Suppressor macrophage treated with lipopolysaccharide for 1 hour (primary cell): Measurements from ENCODE around the gene NTRK2.

ENCODE experiments used
- DNase-seq, 3 donors: peaks; one replicate each; pipeline ENCODE4 v3.0.0-alpha.2; 2020 to 2022

Gene NTRK2

DNA sequence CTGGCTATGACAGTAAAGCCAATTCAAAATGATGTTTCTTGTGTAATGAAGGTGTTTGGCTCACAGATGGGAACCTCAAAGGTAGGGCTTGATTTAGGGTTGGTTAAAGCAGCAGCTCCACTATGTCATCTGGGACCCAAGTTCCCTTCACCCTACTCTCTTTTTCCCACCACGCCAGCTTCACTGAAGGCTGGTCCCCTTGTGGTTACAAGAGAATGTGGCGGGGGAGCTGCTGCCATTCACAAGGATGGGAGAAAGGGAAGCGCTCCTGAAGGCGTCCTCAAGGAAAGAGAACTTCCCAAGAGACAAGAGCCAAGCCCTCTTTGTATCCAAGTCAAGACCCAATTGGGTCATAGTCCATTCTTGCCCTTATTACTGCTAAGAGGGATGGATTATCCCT lies 72.7 kb downstream of the NTRK2 start:
- no peak for DNase-seq

GRCh38 chr9:84744195-84744594 lies 74.7 kb downstream of the NTRK2 start:
- no peak for DNase-seq

- no peak for DNase-seq
These were observed 75.2 kb downstream of the NTRK2 start for GRCh38 chr9:84744726-84745125.

DNA sequence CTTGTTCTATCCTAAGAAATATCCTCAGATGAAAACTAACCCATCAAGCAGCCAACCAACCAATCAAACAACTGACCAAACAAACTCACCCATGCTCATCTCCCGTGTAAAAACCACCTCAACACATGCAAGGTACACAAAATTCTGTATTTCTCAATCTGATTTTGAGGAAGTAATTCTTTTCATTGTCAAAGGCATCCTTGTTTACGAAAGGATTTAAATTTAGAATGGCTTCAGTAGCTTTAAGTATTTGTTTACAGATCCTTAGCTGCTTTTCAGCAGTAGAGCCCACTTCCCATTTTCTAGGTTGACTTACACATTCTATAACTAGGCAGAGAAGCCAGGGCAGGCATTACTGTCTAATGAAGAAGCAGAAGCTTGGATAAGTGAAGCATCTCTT lies 78.6 kb downstream of the NTRK2 start:
- no peak for DNase-seq

DNA sequence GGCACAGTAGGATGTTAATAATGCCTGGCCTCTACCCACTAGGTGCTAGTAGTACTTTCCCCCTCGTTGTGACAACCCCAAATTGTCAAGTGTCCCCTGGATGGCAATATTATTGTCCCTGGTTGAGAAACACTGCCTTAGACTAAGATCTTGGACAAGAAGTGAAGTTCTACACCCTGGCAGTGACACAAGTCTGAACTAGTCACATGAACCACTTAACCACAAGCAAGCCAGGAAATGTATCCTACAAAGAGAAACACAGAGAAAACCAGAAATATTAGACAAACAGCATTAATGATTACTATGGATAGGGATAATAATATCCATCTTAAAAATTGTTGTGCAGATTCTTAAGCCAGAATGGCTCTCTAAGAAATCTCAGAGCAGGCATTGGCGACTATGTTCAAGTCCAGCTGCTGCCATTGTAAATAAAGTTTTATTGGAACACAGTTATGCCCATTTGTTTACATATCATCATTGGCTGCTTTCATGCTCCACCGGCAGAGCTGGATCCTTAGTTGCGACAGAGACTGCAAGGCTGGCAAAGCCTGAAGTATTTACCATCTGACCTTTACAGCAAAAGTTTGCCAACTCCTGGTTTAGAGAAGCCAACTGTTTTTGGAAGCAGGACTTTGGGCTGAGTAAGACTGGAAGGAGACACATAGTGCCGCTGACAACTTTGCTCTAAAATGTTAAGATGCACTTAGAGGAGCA lies 80.8 kb downstream of the NTRK2 start:
- DNase-seq, result no peak

GRCh38 chr9:84751921-84752320 lies 82.4 kb downstream of the NTRK2 start:
- no peak for DNase-seq

DNA sequence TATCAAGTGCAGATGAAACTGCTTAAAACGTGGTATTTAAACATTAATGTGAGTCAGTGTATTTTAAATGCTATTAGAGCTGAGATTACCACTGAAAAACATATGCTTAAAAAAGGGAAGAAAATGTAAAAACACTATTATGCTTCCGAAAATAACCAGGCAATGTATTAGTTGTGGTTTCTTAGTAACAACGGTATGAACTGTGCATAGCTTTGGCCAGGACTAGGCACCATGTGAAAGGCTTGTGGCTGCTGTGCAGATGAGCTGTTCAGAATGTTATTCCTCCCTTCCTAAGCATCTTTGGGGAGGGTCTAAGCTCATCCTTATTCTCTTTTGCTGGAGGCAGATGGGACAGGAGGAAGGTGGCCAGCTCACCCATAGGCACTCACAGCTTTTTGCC lies 84.9 kb downstream of the NTRK2 start:
- DNase-seq, result no peak

- no peak for DNase-seq
These were observed 85.4 kb downstream of the NTRK2 start for GRCh38 chr9:84754881-84755280.

- DNase-seq, result no peak
These were observed 85.9 kb downstream of the NTRK2 start for GRCh38 chr9:84755380-84755779.

GRCh38 chr9:84756171-84756570 lies 86.6 kb downstream of the NTRK2 start:
- no peak for DNase-seq

DNA sequence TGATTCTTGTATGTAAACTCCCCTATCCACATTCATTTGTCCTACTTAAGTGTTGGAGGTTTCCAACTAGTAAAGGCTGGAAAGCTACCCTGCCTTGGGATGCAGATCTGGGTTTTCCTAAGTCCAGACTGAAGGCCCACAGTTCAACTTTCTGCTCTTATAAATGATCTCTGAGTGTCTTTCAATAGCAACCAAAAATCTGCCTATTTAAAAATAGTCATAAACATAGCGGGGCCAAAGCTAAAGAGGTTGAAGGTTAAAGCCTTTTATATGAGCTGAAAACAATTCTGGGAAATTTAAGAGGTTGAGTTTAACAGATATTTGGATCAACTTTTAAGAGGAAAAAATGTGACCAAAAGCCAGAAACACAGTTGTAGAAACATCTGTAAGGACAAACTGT lies 87.2 kb downstream of the NTRK2 start:
- no peak for DNase-seq

GRCh38 chr9:84758817-84759216 lies 89.3 kb downstream of the NTRK2 start:
- no peak for DNase-seq

GRCh38 chr9:84759300-84759750 lies 89.8 kb downstream of the NTRK2 start:
- DNase-seq, result no peak

- DNase-seq, result no peak
These were observed 90.3 kb downstream of the NTRK2 start for GRCh38 chr9:84759804-84760203.

- no peak for DNase-seq
These were observed 91.7 kb downstream of the NTRK2 start for GRCh38 chr9:84761137-84761808.

GRCh38 chr9:84772511-84772910 lies 103.0 kb downstream of the NTRK2 start:
- DNase-seq, result no peak

- no peak for DNase-seq
These were observed 103.5 kb downstream of the NTRK2 start for GRCh38 chr9:84773022-84773421.

DNA sequence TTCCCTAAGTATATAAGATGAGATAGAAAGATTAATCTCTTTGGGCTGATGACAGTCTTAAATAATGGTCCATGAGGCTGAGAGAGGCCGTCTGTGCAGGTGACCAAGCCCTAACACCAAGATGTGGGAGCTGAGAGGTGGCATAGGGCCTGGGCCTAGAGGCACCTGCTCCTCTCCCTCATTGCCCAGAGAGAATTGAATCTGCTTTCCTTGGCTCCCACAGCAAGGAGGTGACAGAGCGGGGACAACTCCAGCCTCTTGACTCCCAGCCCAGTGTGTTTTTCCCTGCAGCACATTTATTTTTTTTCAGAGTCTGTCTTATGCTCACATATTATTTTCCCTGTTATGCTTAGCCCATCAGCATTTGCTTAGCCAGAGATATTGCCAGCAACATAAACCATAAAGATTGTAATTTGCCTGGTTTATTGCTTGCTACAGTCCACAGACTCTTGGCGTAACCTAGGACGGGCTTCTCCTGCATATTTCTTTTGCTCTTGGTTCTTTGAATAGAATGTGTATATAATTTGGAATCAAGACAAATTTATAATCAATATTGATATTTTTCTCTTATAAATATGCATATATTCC lies 105.6 kb downstream of the NTRK2 start:
- no peak for DNase-seq

DNA sequence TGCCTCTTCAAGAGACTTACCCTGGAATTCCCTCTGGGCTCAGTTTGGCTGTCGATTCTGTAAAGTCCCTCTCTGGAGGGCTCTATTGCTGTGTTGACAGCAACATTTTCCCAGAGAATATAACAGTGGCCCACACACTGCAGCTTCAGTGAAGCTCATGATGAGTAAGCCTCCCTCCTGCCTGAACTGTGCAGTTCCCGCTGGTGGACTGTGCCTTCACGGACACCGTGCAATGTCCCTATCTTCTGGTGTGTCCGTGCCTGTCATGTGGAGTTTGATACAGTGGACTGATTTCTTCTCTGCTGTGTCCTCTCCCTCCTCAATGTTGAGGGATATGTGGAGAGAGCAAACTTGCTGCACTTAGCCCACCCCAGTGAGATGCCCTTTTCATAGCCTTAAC lies 109.0 kb downstream of the NTRK2 start:
- DNase-seq, result no peak

DNA sequence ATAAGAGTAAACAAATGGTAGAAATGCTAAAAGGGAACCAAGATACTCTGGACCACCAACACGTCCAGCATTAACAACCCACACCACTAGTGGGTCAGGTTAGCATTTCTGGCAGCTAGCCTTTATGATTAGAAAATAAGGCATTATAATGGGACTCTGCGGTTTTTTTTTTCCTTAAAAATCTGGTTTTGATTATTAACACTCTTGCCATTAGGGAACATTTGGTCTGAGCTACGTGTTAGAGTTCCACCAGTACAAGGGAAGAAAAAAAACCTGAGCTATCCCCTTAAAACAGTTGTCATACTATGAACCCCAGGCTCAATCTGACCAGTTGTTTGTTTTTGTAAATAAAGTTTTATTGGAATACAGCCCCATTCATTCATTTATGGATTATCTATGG lies 110.4 kb downstream of the NTRK2 start:
- DNase-seq, result no peak

DNA sequence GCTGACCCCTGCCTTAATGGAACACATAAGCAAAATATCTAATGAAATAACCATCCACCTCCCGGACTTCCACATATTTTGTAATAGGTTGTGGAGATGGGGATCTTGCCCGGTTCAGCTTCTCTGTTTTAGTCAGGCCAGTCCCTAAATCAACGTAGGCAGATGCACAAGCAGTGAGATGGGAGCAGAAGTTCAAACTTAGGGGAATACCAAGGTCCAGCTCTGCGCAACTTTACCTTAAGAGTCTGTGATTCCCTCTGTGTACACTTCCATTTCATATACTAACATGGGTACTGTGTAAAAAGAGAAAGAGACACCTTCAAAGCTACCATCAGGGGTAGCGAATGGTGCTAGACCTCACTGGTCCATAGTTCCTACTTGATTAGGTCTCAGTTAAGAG lies 110.9 kb downstream of the NTRK2 start:
- DNase-seq, result peak in 1 of 3 donors; percentile 2

DNA sequence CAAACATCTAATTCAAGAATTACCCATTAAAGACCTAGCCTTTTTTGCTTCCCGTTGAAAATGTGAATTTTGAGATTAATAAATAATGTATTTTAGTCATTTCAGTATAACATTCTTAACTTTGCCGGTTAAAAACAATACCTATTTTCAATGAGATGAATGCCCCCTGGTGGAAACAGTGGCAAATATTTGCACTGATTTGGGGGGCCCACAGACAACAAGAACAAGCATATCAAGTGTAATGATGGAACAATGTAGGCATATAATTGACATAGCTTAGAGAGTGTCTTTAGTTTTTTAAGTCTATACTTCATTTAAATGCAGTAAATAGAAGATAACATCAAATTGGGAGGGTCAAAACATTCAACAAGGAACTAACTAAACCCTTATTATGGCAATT lies 111.9 kb downstream of the NTRK2 start:
- peak in 2 of 3 donors; percentile 30 to 31 for DNase-seq

DNA sequence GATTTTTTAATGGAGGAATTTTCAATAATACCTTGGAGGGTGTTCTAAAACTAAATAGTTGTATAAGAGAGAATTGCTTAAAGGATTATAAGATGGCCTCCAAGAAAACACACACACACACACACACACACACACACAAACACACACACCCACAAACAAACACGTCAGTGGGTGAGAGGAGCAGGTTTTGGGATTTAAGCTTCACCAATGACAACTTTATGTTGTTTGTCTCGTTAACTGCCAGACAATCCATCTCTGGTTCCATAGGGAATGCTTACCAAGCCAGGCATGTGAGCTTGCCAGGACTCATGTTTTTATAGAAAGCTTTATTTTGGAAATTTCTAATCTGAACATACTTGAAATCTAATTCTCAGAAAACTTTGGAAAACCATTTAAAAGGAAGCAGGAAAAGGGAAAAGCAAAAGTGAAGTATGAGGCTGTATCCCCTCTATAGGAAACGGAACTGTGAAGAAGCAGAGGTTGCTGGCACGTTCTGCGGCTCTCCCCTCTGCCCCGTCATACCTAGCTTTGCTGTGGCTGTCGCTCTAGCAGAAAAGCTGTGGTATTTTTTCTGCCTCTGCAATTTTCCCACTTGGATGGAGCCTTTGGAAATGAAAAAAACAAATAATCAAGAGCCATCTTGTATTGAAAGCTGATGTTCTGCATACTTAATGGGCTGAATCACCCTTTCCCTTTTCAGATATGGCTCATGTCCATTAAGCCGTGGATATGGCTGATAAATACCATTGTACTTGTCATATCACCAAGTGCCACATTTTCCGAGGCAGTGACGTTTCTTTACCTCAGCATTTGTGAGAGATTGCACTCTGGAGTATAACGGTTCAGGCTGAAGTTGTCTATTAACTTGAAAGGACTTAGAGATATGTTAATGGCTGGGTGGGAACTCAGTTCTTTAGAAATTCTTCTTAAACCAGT lies 112.7 kb downstream of the NTRK2 start:
- no peak for DNase-seq
